H1 (cell line): ENCODE measurements around the gene INTS2. TPM values are rescaled to one million over a fixed set of nuclear protein-coding genes. Genes with fewer than 3 reads are reported as not detected.

Experiments
- CREB1 ChIP-seq: IDR thresholded peaks from 2 replicates; pipeline ENCODE4 v1.6.1; 2012; ENCODE audit warnings: inconsistent platforms
- GTF2F1 ChIP-seq: IDR thresholded peaks from 2 replicates; pipeline ENCODE4 v1.6.1; 2012; ENCODE audit warnings: low read depth, low read length, improper control_type of control experiment, borderline replicate concordance
- JUN ChIP-seq: IDR thresholded peaks from 2 replicates; pipeline ENCODE4 v1.6.1; 2011; ENCODE audit warnings: low read depth, mild to moderate bottlenecking, improper control_type of control experiment, low read length
- MAFK ChIP-seq: IDR thresholded peaks from 2 replicates; pipeline ENCODE4 v1.6.1; 2012; ENCODE audit warnings: low read depth, mild to moderate bottlenecking, improper control_type of control experiment, low read length
- USF2 ChIP-seq: IDR thresholded peaks from 2 replicates; pipeline ENCODE4 v1.6.1; 2011; ENCODE audit warnings: low read length, improper control_type of control experiment
- polyA plus RNA-seq, 7 experiments: library from polyadenylated mRNA; depleted of rRNA in 3 of 7; stranded (reverse) in 5 of 7; unstranded in 2 of 7; fragments of >200 nt in 5 of 7; fragments of 200-250 nt in 2 of 7; gene quantifications; 1 replicate in 5 of 7; 2 replicates in 1 of 7; 4 replicates in 1 of 7; pipeline versions ENCODE4 v1.2.1 to v1.2.3, GENCODE V29; 2011 to 2013; ENCODE audit warnings: missing spikeins in 2 of 7, mixed read lengths in 2 of 7
- total RNA-seq: library from RNA; stranded (reverse); fragmentation: NEBNext Ultra II Directional; extraction: Animal tissue kit (Norgen Biotek cat#: 25700); gene quantifications from 2 replicates; pipeline ENCODE4 v1.2.1, GENCODE V29; 2021

INTS2 gene
- total and polyA plus RNA-seq, 2 of the 8 experiments (the other 6 are each of a cell fraction or from before 2014, with no cell fraction given): 9.4 to 21.8 TPM

- TF ChIP-seq USF2 (no peak), MAFK (no peak), JUN (no peak), CREB1 (no peak), GTF2F1 (no peak)
Measured at GRCh38 chr17:61880589-61881102, 47.1 kb downstream of the INTS2 start (continued).
